ENCODE results near the gene TYW5.

Gene TYW5

GRCh38 chr2:199977984-199978415 lies 22.7 kb upstream of the TYW5 start:
- H3K4me3 ChIP-seq (ENCODE audit: low read depth, low read length), result no peak overlapping the region
- no peak for DNase-seq (ENCODE audit: low read depth)
- TF ChIP-seq CTCF (IDR thresholded peaks at IDR 0.05; ENCODE audit: control insufficient read depth, extremely low read depth, insufficient read depth), result no peak

- TF ChIP-seq CTCF (IDR thresholded peaks at IDR 0.05; ENCODE audit: control insufficient read depth, extremely low read depth, insufficient read depth), result no peak
- no peak for DNase-seq (ENCODE audit: low read depth)
- no peak overlapping the region for H3K4me3 ChIP-seq (ENCODE audit: low read depth, low read length)
Observed at GRCh38 chr2:199975273-199975895, 20.1 kb upstream of the TYW5 start.

GRCh38 chr2:199973703-199974102 lies 18.4 kb upstream of the TYW5 start:
- TF ChIP-seq CTCF (IDR thresholded peaks at IDR 0.05; ENCODE audit: control insufficient read depth, extremely low read depth, insufficient read depth), result peak; percentile 66
- no peak overlapping the region for H3K4me3 ChIP-seq (ENCODE audit: low read depth, low read length)
- DNase-seq (ENCODE audit: low read depth), result no peak

- DNase-seq (ENCODE audit: low read depth), result no peak
- no peak overlapping the region for H3K4me3 ChIP-seq (ENCODE audit: low read depth, low read length)
- TF ChIP-seq CTCF (IDR thresholded peaks at IDR 0.05; ENCODE audit: control insufficient read depth, extremely low read depth, insufficient read depth), result no peak
Observed at GRCh38 chr2:199972088-199972626, 16.9 kb upstream of the TYW5 start.

GRCh38 chr2:199968126-199968525 lies 12.8 kb upstream of the TYW5 start:
- no peak for TF ChIP-seq CTCF (IDR thresholded peaks at IDR 0.05; ENCODE audit: control insufficient read depth, extremely low read depth, insufficient read depth)
- no peak for DNase-seq (ENCODE audit: low read depth)
- no peak overlapping the region for H3K4me3 ChIP-seq (ENCODE audit: low read depth, low read length)

- no peak for TF ChIP-seq CTCF (IDR thresholded peaks at IDR 0.05; ENCODE audit: control insufficient read depth, extremely low read depth, insufficient read depth)
- DNase-seq (ENCODE audit: low read depth), result no peak
- no peak overlapping the region for H3K4me3 ChIP-seq (ENCODE audit: low read depth, low read length)
Observed at GRCh38 chr2:199966976-199967375, 11.7 kb upstream of the TYW5 start.

GRCh38 chr2:199966405-199966804 lies 11.1 kb upstream of the TYW5 start:
- no peak overlapping the region for H3K4me3 ChIP-seq (ENCODE audit: low read depth, low read length)
- DNase-seq (ENCODE audit: low read depth), result no peak
- TF ChIP-seq CTCF (IDR thresholded peaks at IDR 0.05; ENCODE audit: control insufficient read depth, extremely low read depth, insufficient read depth), result no peak
